T-cell (primary cell): Measurements from ENCODE around the gene RUFY2. TPM values are rescaled to one million over a fixed set of nuclear protein-coding genes. Genes with fewer than 3 reads are reported as not detected.

Experiments
- ATAC-seq, 4 experiments: fragments of 200-7000 bp in 3 of 4; fragments of 150-1000 bp in 1 of 4; cut with Tn5 transposase; replicated peaks in 1 of 4; 1 replicate in 3 of 4; 2 replicates in 1 of 4; pipeline ENCODE4 v1.10.0; 2021; ENCODE audit warnings: moderate library complexity in 3 of 4, mild to moderate bottlenecking in 2 of 4, moderate number of reproducible peaks in 1 of 4
- CTCF ChIA-PET, 2 donors: fragments of 300-600 bp; sonication (Branson Sonifier 250); formaldehyde crosslinking; loops; one replicate each; lab custom pipeline; 2022; ENCODE audit warnings: antibody characterized with exemption in 2 of 2; lab: Charles Lee
- POLR2A ChIA-PET, 2 donors: fragments of 300-600 bp; sonication (Branson Sonifier 250); formaldehyde crosslinking; loops; one replicate each; lab custom pipeline; 2022; ENCODE audit warnings: antibody characterized with exemption in 2 of 2; lab: Charles Lee
- DNase-seq, 35 experiments: peaks; one replicate each; pipeline versions ENCODE4 v3.0.0 to v3.0.0-alpha.2; 2013 to 2023
- H3K27ac ChIP-seq: one replicate; pipeline ENCODE4 v1.5.1; 2013; ENCODE audit warnings: low read length
- H3K27me3 ChIP-seq, 2 experiments: replicated peaks in 1 of 2; 1 replicate in 1 of 2; 2 replicates in 1 of 2; pipeline versions ENCODE4 v1.6.1 to v1.7.0; 2013; ENCODE audit warnings: low read length in 1 of 2, mixed read lengths in 1 of 2; ENCODE audit not compliant: control insufficient read depth in 2 of 2, insufficient read depth in 2 of 2; ENCODE audit errors: extremely low read depth in 1 of 2
- H3K36me3 ChIP-seq, 2 donors: 1 replicate in 1 of 2; 2 replicates in 1 of 2; pipeline versions ENCODE4 v1.6.1 to v1.7.0; 2013; ENCODE audit warnings: low read length in 1 of 2; ENCODE audit not compliant: control insufficient read depth in 2 of 2, insufficient read depth in 1 of 2; ENCODE audit errors: extremely low read depth in 1 of 2
- H3K4me1 ChIP-seq, 2 experiments: 1 replicate in 1 of 2; 2 replicates in 1 of 2; pipeline versions ENCODE4 v1.6.1 to v1.7.0; 2013; ENCODE audit warnings: low read length in 2 of 2, mixed read lengths in 1 of 2; ENCODE audit not compliant: insufficient read depth in 2 of 2, control insufficient read depth in 1 of 2; ENCODE audit errors: extremely low read depth in 1 of 2
- H3K4me3 ChIP-seq, 2 donors: 1 replicate in 1 of 2; 2 replicates in 1 of 2; pipeline versions ENCODE4 v1.5.1 to v1.7.0; 2013; ENCODE audit warnings: mild to moderate bottlenecking in 2 of 2, low read length in 1 of 2, moderate library complexity in 1 of 2; ENCODE audit not compliant: control insufficient read depth in 1 of 2; ENCODE audit errors: extremely low read depth in 1 of 2
- H3K9me3 ChIP-seq: 2 replicates; pipeline ENCODE4 v1.7.0; 2013
- H3K27ac Mint-ChIP-seq, 2 donors: one replicate each; pipeline ENCODE4 v1.8.0; 2020 to 2021; ENCODE audit warnings: mild to moderate bottlenecking in 2 of 2, mixed read lengths in 2 of 2
- H3K27me3 Mint-ChIP-seq, 2 donors: one replicate each; pipeline ENCODE4 v1.8.0; 2021 to 2022; ENCODE audit warnings: mixed read lengths in 2 of 2
- H3K36me3 Mint-ChIP-seq: one replicate; pipeline ENCODE4 v1.8.0; 2021; ENCODE audit warnings: mixed read lengths
- H3K4me1 Mint-ChIP-seq, 3 donors: one replicate each; pipeline ENCODE4 v1.8.0; 2020 to 2022; ENCODE audit warnings: mixed read lengths in 3 of 3, mild to moderate bottlenecking in 1 of 3
- H3K4me3 Mint-ChIP-seq, 3 donors: one replicate each; pipeline ENCODE4 v1.8.0; 2020 to 2022; ENCODE audit warnings: mild to moderate bottlenecking in 3 of 3, mixed read lengths in 3 of 3, moderate library complexity in 3 of 3
- H3K9me3 Mint-ChIP-seq, 3 donors: one replicate each; pipeline ENCODE4 v1.8.0; 2020 to 2022; ENCODE audit warnings: mixed read lengths in 3 of 3
- WGBS: methylation state at CpG from one replicate; pipeline ENCODE4 v1.1.5; 2013; ENCODE audit warnings: missing lambda C conversion rate; ENCODE audit not compliant: insufficient coverage; 5-methylcytosine and 5-hydroxymethylcytosine counted together
- total RNA-seq, 35 experiments: library from RNA in 6 of 35; stranded (reverse) in 6 of 35; fragments of 120-200 nt in 1 of 35; gene quantifications; one replicate each; pipeline versions ENCODE4 v1.2.1 to v1.2.4 and lab custom pipeline; 2013 to 2026

The RUFY2 gene
- total RNA-seq, 5 donors from 2014 or later (not counting 1 experiment from before 2014, with no cell fraction given): 15.2 to 25.7 (median 20.3) TPM

DNA sequence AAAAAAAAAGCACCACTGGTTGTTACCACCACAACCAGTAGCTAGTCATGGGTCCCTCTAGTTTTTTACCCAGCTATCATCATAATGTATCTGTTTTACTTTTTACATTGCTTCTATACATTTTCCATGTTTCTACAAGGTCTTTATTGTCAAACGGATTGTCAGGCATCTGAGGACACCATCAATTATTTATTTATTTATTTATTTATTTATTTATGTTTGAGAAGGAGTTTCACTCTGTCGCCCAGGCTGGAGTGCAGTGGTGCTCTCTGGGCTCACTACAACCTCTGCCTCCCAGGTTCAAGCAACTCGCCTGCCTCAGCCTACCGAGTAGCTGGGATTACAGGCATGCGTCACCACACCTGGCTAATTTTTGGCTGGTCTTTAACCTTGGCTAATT lies 104.2 kb downstream of the RUFY2 start:
- Mint-ChIP-seq H3K4me1 (peaks cover 0 to 3% (median 0%) of the 10 kb centered on the region in 3 donors), H3K36me3 (no peaks in the 10 kb centered on the region), H3K27ac (no peak overlapping the region), H3K4me3 (no peak overlapping the region), H3K27me3 (no peaks in the 10 kb centered on the region), H3K9me3 (no peaks in the 10 kb centered on the region)
- ATAC-seq (no peak), DNase-seq (no peak)
- 100% methylated on average over 3 of the region's 5 CpGs for WGBS
- no peak overlapping the region for H3K4me3 ChIP-seq
- no peak overlapping the region for H3K27ac ChIP-seq
- H3K36me3 ChIP-seq: no peaks in the 10 kb centered on the region
- H3K4me1 ChIP-seq: no peaks in the 10 kb centered on the region
- H3K9me3 ChIP-seq: no peaks in the 10 kb centered on the region
- ChIA-PET CTCF (interaction anchor here (0.6 to 1.9 kb wide), 12 partner anchors 12 to 489 kb away, joined by 3 to 13 read pairs (median 4); partner anchors contain the start of gene PBLD (in 1 of the 2)), POLR2A (no interaction called here)
- H3K27me3 ChIP-seq: no peaks in the 10 kb centered on the region

DNA sequence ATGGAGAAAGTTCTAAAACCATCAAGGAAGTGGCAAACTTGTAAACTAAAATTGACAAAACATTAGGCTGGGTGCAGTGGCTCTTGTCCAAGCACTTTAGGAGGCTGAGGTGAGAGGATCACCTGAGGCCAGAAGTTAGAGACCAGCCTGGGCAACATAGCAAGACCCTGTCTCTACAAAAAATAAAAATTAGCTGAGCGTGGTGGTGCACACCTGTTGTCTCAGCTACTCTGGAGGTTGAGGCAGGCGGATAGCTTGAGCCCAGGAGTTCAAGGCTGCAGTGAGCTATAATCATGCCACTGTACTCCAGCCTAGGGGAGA lies 104.6 kb downstream of the RUFY2 start:
- H3K36me3 Mint-ChIP-seq: no peaks in the 10 kb centered on the region
- H3K36me3 ChIP-seq: no peaks in the 10 kb centered on the region
- H3K9me3 ChIP-seq: no peaks in the 10 kb centered on the region
- 50% methylated on average over 2 of the region's 2 CpGs for WGBS
- H3K4me1 Mint-ChIP-seq: peaks cover 0 to 3% (median 0%) of the 10 kb centered on the region in 3 donors
- CTCF ChIA-PET: interaction anchor here (0.6 to 1.9 kb wide), 9 partner anchors 12 to 489 kb away, joined by 3 to 13 read pairs (median 4); partner anchors contain the start of gene PBLD (in 1 of the 2)
- no peaks in the 10 kb centered on the region for H3K27me3 Mint-ChIP-seq
- H3K4me3 Mint-ChIP-seq: no peak overlapping the region
- H3K9me3 Mint-ChIP-seq: no peaks in the 10 kb centered on the region
- H3K4me3 ChIP-seq: no peak overlapping the region
- H3K27ac Mint-ChIP-seq: no peak overlapping the region
- no peak for DNase-seq
- POLR2A ChIA-PET: no interaction called here
- no peaks in the 10 kb centered on the region for H3K27me3 ChIP-seq
- ATAC-seq: peak in 1 of 4 experiments; percentile 20
- no peak overlapping the region for H3K27ac ChIP-seq
- no peaks in the 10 kb centered on the region for H3K4me1 ChIP-seq

DNA sequence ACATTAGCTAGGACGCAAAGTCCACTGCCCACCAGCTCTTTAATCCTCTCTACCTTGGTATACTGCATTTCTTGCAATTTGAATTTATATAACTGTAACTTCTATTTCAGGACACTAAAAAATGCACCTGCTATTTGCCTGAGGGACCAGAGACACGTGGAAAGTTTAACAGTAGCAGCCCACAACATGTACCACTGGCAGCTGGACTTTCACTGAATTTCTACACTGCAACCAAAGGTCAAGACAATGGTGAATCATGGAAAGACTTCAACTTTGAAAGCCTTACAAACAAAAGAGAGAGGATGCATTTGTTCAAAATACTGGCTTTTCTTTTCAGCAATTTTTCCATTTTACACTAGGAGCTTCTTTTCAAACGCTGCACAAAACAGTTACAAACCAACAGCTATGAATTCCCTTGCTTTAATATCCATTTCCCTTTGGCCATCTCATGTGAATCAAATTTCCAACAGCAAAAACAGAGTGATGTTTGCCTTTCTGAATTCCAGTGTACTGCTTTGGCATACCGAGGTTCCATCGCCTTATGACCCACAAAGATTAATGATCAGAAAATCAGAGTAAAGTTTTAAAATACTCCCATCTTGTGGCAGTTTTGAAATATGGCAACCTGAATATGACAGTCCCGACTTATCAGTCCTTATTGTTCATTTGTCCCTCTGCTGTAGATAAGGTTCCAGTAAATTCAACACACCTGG lies 105.1 kb downstream of the RUFY2 start:
- Mint-ChIP-seq H3K27ac (no peak overlapping the region), H3K4me3 (no peak overlapping the region), H3K27me3 (no peaks in the 10 kb centered on the region), H3K36me3 (no peaks in the 10 kb centered on the region), H3K4me1 (peaks cover 0 to 3% (median 0%) of the 10 kb centered on the region in 3 donors), H3K9me3 (no peaks in the 10 kb centered on the region)
- Histone ChIP-seq H3K4me3 (no peak overlapping the region), H3K36me3 (no peaks in the 10 kb centered on the region), H3K9me3 (no peaks in the 10 kb centered on the region), H3K4me1 (no peaks in the 10 kb centered on the region), H3K27ac (no peak overlapping the region), H3K27me3 (no peaks in the 10 kb centered on the region)
- peak in 2 of 4 experiments; percentile 38 to 45 for ATAC-seq
- CTCF ChIA-PET: interaction anchor here (0.6 to 1.9 kb wide), 9 partner anchors 18 to 513 kb away, joined by 3 to 13 read pairs (median 4); partner anchors contain the start of gene PBLD (in 1 of the 2)
- POLR2A ChIA-PET: interaction anchor here in 1 of 2 donors (0.6 kb wide), 1 partner anchor 622 kb away, joined by 12 read pairs; no protein-coding TSS in a partner anchor
- WGBS: 57% methylated on average over 3 of the region's 6 CpGs
- DNase-seq: peak in 1 of 35 experiments; percentile 47

DNA sequence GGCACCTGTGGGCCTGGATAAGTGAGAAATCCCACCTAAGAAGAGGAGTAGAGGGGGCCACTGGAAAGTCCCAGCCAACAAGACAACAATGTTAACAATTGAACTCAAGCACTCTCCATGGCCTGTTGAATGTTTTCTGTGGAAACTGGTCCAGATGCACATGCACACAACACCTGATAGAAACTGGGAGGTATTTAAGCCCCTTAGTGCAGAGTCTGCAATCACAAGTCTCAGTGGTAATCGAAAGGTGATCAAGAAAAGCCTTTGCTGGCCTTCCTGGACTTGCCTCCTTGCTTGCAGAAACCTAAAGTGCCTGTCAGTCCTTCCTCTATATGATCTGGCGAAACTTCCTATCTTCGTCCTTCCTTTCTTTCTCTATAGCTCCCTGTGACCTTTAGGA lies 105.8 kb downstream of the RUFY2 start:
- H3K36me3 Mint-ChIP-seq: no peaks in the 10 kb centered on the region
- ATAC-seq (no peak), DNase-seq (no peak)
- Histone ChIP-seq H3K4me3 (no peak overlapping the region), H3K27me3 (no peaks in the 10 kb centered on the region), H3K9me3 (no peaks in the 10 kb centered on the region), H3K36me3 (no peaks in the 10 kb centered on the region), H3K4me1 (no peaks in the 10 kb centered on the region), H3K27ac (no peak overlapping the region)
- ChIA-PET CTCF (interaction anchor here (0.6 to 1.9 kb wide), 7 partner anchors 17 to 513 kb away, joined by 3 to 13 read pairs (median 4); partner anchors contain the start of gene PBLD (in 1 of the 2)), POLR2A (interaction anchor here in 1 of 2 donors (0.6 kb wide), 1 partner anchor 622 kb away, joined by 12 read pairs; no protein-coding TSS in a partner anchor)
- H3K27ac Mint-ChIP-seq: no peak overlapping the region
- H3K4me3 Mint-ChIP-seq: no peak overlapping the region
- H3K9me3 Mint-ChIP-seq: no peaks in the 10 kb centered on the region
- peaks cover 0 to 3% (median 0%) of the 10 kb centered on the region in 3 donors for H3K4me1 Mint-ChIP-seq
- no CpG with 5 or more reads among the region's 3 CpGs for WGBS
- H3K27me3 Mint-ChIP-seq: no peaks in the 10 kb centered on the region

DNA sequence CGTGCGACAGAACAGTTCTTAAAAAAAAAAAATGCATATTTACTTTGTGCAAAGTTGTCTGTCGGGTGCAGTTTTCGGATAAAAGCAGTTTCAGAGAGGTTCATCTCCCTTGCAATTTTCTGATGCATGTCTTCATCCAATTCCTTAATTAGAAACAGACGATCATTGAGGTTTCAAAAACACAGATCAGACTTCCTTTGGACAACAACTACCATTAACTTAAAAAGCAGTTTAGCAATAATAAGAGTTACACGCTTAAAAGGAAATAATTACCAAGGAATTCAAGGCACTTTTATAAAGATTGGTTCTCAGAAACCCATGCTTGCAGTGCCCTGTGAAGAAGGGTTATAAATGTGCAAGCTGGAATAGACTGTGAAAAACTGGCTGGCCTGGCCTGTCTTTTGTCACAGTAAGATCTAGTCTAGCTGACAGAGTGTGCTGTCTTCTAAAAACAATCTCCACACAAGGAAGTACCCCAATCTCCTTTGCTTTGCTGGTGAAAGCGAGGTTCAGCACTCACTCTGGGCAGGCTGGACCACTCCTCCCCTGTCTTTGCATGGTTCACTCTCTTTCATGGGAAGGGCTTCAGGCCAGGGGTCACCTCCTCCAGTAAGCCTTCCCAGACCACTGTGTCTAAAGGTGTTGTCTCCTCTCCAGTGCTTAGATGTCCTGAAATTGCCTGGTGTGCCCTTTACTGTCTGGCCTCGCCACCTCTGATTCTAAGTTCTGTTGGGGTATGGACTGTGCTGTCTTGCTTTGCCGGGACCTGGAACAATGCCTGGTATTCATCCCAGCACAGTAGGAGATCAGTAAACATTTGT lies 110.0 kb downstream of the RUFY2 start:
- H3K4me3 Mint-ChIP-seq: no peak overlapping the region

More for the DNA sequence above, 110.0 kb downstream of the RUFY2 start:
- Mint-ChIP-seq H3K27ac (no peak overlapping the region), H3K4me1 (peaks cover 0 to 2% (median 0%) of the 10 kb centered on the region in 3 donors), H3K9me3 (no peaks in the 10 kb centered on the region), H3K36me3 (no peaks in the 10 kb centered on the region), H3K27me3 (no peaks in the 10 kb centered on the region)
- DNase-seq (no peak), ATAC-seq (no peak)
- Histone ChIP-seq H3K4me1 (no peaks in the 10 kb centered on the region), H3K9me3 (no peaks in the 10 kb centered on the region), H3K4me3 (no peak overlapping the region), H3K36me3 (no peaks in the 10 kb centered on the region), H3K27ac (no peak overlapping the region), H3K27me3 (no peaks in the 10 kb centered on the region)
- ChIA-PET CTCF (no interaction called here), POLR2A (interaction anchor here in 1 of 2 donors (0.6 kb wide), 1 partner anchor 9 kb away, joined by 3 read pairs; no protein-coding TSS in a partner anchor)
- WGBS: 79% methylated on average over 3 of the region's 9 CpGs
